NCI-H1436 (cell line): Measurements from ENCODE around the gene PDYN.
"Not testable (repeated sequence)": the region's sequence is repeated elsewhere in the genome, so short reads cannot be mapped to it uniquely, and the experiment has no call there.

ENCODE experiments used
- DNase-seq: peaks from one replicate; lab custom pipeline; 2025; lab: John Stamatoyannopoulos, UW

PDYN gene

DNA sequence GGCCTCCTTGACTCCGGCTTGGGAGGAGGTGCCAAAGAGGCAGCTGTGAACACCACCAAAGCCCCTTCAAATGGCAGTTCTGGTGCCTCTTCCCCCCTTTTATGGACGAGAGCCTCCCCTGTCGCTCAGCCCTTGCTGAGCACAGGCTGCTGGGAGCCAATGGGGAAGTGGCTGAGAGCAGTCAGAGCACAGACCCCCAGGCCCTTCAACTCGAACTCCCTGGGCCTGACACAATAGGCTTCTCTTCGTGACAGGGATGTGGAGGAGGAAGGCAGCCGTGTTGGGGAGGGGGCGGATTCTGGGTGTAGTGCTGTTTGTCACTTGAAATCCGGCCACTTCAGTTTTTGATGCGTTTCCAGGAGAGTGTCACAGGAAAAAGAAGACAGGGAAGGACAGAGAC is at the start of gene PDYN:
Gene PDYN (minus strand): TSS at position 73 of the 400 bp plus-strand sequence. CDS start 10,974 bp downstream, outside the sequence.
- no peak for DNase-seq

DNA sequence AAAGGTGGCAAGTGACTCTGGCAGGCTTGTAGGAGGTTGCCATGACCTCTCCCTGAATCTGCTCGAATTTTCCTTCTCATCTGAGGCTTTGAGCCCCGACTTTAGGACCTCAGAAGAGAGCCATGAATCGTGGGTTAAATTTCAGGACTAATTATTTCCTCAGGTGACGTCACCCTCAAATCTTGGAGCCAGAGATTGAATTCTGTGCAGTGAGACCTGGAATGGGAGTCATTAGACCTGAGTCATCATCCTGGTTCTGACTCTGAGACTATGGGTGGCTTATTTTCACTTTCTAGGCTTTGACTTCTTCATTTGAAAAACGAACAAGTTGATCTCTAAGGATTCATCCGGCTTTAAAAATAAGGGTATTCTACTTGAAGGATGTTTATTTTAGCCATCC is 48.5 kb upstream of the PDYN start:
- no peak for DNase-seq

DNA sequence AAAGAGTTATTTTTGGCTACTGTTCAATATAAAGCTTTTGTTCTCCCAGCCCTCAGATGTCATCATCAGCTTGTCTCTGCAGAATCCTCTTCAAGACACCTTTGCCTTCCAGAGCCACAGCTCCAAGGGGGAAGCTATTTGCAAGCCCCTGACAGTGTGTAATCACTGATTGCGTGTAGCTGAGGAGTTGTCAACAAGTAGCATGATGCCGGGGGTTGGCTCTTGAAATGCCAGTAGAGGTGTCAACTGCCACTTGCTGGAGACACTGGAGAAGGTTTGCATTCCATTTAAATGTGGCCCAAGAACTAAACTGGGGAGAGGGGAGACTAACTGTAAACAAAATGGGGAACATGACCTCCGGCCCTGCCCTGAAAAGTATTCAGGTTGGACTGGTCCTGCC is 44.3 kb upstream of the PDYN start:
- DNase-seq: no peak

DNA sequence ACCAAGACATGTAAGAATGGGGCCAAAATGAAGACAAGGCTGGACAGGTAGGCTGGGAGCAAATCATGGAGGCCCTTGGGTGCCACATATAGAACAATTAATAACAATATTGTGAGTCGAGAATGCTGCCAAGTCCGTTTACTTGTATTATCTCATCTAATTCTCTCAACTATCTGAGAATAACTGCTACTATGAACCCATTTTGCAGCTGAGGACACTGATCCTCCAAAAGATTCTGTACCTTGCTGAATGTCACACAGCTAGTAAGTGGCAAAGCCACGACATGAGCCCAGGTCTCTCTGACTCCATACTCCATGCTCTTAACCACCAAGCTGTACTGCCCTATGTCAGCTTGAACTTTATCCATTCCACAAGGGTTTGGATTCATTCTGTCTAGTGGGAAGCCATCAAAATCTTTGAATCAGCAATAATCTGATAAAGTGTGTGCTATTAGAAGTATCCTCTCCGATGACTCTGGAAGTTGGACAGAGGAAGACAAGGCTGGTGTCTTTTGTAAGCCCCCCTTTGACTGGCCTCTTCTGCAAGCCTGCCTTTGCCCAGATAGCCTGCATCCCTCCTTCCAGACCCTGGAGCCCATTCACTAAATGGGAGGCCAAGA is 43.5 kb upstream of the PDYN start:
- DNase-seq: no peak

DNA sequence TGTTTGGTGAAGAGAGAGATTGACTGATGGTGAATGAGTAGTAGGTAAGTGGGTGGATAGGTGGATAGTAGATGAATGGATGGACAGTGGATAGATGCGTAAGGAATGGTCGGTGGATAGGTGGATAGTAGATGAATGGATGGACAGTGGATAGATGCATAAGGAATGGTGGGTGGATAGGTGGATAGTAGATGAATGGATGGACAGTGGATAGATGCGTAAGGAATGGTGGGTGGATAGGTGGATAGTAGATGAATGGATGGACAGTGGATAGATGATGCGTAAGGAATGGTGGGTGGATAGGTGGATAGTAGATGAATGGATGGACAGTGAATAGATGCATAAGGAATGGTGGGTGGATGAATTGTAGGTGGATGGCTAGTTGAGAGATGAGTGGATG is 42.5 kb upstream of the PDYN start:
- not testable (repeated sequence) for DNase-seq

DNA sequence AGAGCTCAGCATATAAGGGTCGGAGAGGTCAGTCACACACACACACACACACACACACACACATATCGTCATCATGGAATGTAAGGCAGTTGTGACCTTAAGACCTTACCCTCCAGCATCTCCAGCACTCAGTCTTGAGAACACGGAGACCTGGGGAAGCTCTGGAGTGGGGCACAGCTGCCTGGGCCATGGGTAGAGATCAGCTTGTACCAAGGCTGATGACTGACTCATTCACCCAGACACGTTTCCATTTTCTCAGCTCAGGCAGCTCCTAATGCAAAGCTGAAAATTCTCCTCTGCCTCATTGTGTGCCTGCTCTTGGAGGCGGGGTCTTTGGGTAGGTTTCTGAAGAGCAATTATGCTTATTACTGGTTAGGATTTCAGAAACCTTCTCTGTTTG is 38.3 kb upstream of the PDYN start:
- DNase-seq: no peak

DNA sequence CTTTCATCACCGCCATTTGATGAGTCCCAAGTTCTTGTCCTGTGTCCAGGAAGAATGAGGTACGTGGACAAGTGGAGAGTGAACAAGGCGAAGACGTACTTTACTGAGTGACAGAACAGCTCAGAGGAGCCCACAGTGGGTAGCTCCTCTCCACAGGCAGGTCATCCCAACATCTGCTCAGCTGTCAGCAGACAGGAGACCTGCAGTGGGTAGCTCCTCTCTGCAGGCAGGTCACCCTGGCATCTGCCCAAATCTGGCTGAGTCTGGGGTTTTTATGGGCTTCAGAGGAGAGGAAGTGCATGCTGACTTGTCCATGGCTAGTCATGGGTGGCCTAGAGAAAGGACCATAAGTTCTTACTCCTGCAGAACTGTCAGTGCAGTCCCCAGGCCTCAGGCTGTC is 32.7 kb upstream of the PDYN start:
- no peak for DNase-seq

DNA sequence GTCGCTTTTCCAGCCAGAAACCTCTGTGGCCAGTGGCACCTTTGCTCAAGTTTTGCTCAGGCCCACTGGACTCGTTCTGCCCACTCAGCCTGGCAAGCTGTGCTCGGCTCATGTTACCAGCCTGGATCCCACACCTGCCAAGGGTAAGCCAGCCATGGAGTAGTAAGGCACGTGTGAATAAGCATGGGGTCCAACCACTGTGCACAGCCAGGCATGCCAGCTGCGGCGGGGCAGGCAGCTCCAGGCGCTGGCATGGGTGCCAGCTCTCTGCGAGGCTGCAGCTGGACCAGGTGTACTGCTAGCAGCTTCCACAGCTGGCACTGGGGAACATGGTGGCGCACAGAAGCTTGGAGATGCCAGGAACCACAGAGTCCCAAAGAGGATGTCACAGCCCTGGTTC is 32.1 kb upstream of the PDYN start:
- DNase-seq: no peak

DNA sequence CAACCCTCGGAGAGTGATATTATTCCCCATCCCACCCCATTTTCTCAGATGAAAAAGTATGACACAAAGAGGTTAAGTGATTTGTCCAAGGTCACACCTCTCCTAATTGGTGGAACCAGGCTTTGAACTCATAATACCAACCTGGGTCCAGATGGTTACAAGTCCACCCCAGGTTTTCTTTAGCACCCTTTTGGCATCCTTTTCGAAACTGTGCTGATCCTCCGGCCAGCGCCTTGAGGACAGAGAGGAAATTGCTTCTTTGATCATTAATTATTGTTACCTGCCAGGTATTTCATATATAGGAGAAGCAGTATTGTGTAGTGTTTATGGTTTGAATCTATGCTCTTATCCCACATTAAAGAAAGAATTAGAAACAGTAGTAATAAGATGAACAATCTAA is 29.3 kb upstream of the PDYN start:
- DNase-seq: no peak

DNA sequence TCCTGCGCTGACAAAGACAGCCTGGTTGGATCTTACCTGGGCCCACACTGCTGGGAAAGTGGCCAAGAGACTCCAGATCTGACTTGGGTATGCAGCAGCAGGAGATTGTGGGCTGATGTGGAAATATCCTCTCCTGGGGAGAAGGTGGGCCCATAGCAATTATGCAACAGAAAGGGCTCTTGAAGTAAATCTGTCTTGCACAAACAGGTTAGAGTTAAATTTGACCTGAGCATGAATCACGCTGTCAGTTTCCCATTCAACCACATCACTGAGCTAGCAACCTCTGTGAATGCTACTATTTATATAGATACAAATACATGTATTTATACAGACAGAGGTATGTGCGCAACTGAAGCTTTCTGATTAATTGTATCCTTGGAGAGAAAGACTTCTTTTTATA is 28.3 kb upstream of the PDYN start:
- no peak for DNase-seq

DNA sequence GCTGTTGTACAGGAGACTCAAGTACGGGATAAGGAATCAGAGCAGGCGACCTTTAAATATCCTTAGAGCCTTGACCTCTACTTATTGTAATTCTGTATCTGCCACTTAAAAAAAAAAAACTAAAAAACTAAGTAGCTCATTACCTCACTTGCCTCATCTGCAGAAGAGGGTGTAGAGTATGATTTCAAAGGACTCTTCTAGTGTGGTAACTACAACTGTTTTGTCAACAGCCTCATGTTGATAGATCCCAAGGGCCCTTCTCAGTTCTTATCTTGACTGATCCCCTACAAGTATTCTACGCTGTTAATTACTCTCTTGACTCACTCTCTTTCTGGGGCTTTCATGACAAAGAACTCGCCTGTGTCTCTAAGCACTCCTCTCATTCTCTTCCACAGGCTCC is 16.7 kb upstream of the PDYN start:
- peak; percentile 15 for DNase-seq

DNA sequence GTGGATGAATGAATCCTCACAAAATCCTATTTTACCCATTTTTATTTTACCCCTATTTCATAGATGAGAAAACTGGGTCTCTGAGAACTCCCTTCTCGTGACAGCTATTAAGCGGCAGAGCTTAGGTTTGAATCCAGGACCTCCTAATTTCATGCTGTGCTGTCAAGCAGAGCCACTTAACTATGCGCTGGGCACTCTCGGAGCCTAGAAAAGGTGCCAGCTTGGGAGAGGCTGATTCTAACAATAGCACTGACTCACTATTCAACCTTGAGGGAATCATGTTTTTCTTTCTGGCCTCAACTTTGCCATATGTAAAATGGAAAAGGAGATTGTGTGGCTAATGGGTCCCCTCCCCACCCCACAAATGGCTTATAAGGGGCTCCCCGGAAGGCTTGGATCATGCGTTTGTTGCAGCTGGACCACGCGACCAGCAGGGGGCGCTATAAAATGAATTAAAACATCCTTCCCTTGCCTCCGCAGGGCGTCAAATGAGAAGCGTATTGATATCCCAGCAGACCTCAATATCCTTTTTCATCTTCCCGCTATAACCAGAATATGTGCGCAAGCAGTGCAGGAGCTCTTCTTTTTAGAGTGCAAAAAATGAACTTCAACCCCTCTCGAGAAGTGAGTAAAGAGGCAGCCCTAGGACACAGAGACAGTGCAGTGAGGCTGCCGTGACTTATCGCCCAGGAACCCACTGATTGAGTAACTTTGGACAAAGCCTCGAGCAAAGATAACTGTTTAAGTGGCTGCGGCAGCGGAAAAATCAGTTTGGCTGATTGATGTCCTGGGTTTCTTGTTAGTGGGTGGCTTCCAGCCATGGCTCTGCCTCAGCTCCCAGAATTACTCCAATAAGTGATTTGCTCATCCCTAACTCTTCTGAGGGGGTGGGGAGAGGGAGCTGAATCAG is 12.8 kb upstream of the PDYN start:
- peak; percentile 3 for DNase-seq

DNA sequence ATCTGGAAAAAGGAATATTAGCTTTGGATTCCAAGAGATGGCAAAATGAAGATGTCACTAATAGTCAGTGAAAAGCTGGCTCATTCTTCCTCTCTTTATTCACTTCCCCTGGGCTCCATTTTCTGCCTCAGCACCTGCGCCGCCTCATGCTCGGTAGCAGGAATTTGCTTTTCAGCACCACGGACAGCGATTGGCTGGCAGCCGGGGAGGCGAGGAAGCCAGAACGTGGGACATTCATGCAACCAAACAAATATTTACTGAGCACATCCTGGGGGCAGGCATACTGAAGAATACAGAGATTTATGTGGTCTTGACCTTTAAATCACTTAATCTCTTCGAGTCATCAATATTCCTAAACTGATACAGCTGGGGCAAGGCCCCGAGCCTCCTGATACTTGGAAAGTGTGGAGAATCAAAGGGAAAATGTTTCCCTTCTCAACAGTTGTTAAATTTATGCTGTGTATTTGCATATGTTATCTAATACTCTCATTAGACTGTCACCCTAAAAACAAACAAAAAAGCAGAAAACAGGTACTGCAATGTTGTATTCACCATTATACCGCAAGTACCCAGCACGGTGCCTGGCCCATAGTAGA is 12.1 kb upstream of the PDYN start:
- DNase-seq: no peak

DNA sequence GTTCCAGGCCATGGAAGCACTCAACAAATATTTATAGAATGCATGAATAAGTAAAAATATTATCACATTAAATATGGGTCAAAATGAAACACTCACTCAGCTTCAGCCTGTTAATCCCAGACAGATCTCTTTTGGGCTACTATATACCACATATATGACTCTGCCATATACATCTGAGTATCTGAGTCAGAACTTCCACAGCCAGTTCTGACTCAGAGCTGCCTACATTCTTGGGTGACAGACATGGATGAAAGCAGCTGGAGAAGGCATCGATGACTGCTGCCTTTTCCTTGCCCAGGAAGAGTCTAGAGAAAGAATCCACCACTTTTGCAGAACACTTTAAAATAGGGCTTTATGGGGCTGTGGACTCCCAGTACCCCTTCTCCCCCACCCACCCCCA is 11.5 kb upstream of the PDYN start:
- DNase-seq: no peak

DNA sequence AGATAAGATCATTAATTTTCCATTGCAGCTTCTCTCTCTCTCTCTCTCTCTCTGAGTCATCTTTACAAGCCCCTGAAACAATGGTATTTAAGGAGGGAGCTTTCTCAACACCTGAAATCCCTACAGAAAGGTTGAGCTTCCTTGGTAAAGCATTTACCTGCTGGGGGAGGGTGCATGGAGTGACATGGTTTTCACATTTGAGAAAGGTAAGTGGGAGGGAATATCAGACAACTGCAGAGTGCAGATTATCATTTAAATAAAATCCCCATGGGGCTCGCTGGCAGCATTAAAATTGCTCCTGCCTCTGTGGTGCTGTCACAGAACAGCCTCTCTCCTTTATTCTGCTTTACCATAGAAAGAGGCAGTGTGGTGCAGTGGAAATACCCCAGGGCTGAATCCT is 10.3 kb upstream of the PDYN start:
- no peak for DNase-seq

DNA sequence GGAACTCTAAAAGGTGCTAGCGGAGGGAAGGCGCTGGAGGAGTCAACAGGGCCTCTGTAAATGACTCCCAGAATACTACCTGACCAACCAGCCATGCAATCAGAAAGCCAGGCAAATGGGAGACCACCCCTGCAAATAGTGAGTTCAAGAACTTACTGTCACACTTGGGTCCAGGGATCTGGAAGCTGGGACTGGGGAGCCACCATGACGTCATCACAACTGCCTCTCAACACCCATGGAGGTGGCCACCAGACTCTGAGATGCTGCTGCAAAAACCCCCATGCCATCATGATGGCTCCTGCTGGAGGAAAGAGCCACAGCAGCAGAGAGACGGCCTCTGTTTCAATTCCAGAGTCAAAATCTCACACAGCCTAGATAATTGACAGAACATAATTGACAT is 8.5 kb upstream of the PDYN start:
- no peak for DNase-seq

DNA sequence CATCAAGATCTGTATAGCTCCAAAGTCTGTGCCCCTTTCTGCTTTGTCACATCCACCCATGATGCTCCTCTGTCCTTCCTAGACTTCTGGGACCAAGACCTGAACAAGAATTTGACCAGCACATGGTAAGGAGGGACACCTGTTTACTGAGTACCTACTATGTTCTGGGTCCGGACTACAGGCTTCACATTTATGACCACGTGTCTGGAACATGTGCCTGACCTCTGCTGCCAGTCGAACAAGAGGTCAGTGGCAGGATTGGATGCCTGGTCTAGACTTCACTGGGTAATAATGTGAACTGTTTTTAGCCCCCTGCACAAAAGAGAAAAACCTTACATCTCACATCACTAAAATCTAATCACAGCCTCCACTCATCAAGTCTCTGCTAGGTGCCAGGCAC is 7.3 kb upstream of the PDYN start:
- DNase-seq: no peak

DNA sequence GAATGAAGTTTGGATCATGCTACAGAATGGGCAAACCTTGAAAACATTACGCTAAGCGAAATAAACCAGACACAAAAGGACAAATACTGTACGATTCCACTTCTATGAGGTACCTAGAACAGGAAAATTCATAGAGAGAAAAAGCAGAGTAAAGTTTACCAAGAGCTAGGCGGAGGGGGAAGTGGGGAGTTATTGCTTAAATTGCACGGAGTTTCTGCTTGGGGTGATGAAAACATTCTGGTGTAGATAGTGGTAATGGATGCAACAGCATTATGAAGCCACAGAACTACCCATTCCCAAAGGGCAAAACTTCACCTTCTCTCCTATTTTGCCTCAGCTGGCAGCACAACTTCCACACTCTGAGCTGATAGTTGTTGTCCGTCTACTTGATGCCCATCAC is 6.4 kb upstream of the PDYN start:
- DNase-seq: no peak

DNA sequence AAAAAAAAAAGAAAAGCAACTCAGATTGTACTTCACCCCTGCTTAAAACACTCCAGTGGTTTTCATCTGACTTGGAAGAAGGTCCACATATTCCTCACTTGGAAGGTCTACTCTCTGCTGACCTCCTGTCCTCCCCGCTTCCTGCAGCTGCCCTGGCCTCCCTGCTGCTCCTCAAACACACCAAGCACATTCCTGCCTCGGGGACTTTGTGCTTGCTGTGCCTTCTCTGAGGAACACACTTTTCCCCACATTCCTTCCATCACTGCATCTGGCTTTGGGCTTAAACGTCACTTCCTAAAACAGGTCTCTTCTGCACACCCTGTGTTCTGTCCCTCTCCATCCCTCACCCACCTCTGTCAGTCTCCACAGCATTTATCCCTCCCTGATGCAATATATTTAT is 4.9 kb upstream of the PDYN start:
- DNase-seq: no peak

DNA sequence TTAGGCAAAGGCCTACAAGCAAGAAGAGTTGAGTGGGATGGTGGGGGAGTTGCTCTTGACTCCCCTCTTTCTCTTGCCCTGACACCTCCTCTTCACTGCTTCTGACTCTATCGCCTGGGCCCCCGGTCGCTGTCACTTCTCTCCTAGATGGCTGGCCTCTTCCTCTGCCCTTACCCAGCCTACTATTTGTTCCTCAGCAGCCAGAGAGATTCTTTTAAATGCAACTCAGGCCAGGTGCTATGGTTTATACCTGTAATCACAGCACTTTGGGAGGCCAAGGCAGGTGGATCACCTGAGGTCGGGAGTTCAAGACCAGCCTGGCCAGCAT is 4.3 kb upstream of the PDYN start:
- no peak for DNase-seq

DNA sequence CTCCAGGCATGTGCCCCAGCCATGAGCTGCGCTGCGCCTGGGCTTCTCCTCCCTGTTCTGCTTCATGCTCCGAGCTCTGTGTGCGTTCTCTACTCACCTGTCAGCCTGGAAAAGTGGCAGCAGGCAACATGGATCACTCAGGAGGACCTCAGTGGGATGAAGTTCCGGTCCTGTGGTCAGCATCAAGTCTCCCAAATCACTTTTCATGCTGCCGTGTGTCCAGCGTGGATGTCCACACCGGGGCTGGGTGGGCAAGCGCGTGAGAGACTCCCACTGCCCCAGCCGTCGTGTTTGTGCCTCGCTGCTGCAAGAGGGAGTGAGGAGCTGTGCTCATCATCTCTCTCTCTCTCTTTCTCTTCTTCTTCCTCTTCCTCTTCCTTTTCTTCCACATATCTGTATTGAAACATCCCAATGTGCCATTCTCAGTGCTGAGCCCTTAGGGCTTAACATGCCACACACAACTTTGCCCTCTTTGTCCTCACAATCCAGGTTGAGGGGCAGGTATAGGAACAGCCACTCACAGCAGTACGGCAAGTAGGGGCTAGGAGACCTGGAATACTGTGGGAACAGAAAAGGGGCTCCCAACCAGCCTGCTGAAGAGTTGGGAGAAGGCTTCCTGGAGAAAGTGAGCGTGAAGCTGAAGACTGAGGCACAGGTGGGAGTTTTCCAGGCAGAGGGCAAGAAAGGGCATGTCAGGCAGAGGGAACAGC is 3.8 kb upstream of the PDYN start:
- no peak for DNase-seq

DNA sequence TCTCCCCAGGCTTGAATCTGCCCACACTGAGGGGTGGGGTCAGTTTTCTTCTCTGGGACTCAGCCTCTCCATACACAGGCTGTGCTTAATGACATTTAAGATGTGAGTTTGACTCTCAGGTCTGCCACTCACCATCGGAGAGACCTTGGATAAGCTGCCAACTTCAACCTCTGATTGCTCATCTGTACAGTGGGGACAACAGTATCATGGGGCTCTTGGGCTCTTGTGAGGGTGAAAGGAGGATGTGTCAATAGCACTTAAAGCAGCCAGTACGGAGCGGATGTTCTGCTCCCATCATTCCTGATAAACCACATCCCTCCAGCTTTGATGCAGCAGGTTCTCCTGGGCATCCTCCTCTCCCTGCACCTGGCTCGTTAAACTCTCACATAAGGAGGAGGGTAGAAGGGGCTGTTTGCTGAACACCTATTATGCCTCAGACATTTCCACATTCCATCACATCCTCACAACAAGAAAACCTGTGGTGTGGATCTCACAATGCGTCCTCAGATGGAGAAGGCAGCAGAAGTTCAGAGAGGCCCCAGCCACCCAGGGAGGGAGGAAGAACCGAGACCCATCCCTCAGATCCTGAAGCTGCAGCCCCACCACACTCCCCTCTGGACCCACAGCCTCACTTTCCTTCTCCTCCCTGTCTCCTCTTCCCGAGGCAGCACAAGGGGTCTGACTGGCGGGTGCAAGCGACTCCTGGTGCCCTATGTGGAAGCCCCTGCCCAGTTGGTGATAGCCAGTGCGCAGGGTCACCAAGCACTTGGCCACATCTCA is 1.9 kb upstream of the PDYN start:
- DNase-seq: no peak
